Measurements from ENCODE around the gene CSPG4. TPM values are rescaled to one million over a fixed set of nuclear protein-coding genes. Genes with fewer than 3 reads are reported as not detected.
A peak's percentile ranks its signal among the peaks of the same experiment; 100 is the strongest.
"Not testable (repeated sequence)": the region's sequence is repeated elsewhere in the genome, so short reads cannot be mapped to it uniquely, and the experiment has no call there.

Gene CSPG4
- total and polyA plus RNA-seq, 12 donors = 7.4 to 19.8 (median 12.1) TPM

- Histone ChIP-seq H3K27ac (peak overlapping the region in 8 of 10 donors; percentile 26 to 89 (median 74)), H3K4me1 (peaks cover 7 to 66% (median 34%) of the 10 kb centered on the region in 9 donors), H3K36me3 (no peaks in the 10 kb centered on the region), H3K4me3 (no peak overlapping the region), H3K9me3 (no peaks in the 10 kb centered on the region), H3K27me3 (no peaks in the 10 kb centered on the region)
- WGBS, 2 donors = 64 to 74% methylated on average over 13 to 14 of the region's 14 CpGs
- DNase-seq (no peak), ATAC-seq (peak in 4 of 8 donors; percentile 1 to 14 (median 5))
- intact Hi-C loops (cut with DNase I) = no loop called here
- TF ChIP-seq CTCF (IDR thresholded peaks at IDR 0.05) = no peak
Measured at GRCh38 chr15:75705854-75706681, 6.6 kb downstream of the CSPG4 start.

GRCh38 chr15:75705375-75705774, 7.3 kb downstream of the CSPG4 start:
- ATAC-seq; DNase-seq; H3K9me3 ChIP-seq; intact Hi-C loops (cut with DNase I); H3K36me3 ChIP-seq; H3K27me3 ChIP-seq; H3K4me3 ChIP-seq: not testable (repeated sequence)
- peaks cover 9 to 73% (median 37%) of the 10 kb centered on the region in 9 donors for H3K4me1 ChIP-seq
- H3K27ac ChIP-seq = peak overlapping the region in 9 of 10 donors; percentile 10 to 89 (median 74)
- WGBS, 2 donors = 82 to 88% methylated on average over 5 of the region's 5 CpGs

- no peak for ATAC-seq
- Histone ChIP-seq H3K27me3 (no peaks in the 10 kb centered on the region), H3K4me1 (peaks cover 13 to 81% (median 45%) of the 10 kb centered on the region in 9 donors), H3K9me3 (no peaks in the 10 kb centered on the region), H3K27ac (peak overlapping the region in 9 of 10 donors; percentile 17 to 89 (median 74)), H3K36me3 (no peaks in the 10 kb centered on the region), H3K4me3 (no peak overlapping the region)
- 86 to 93% methylated on average over 9 of the region's 9 CpGs for WGBS, 2 donors
- DNase-seq = no peak
- intact Hi-C loops (cut with DNase I) = no loop called here
- TF ChIP-seq CTCF (IDR thresholded peaks at IDR 0.05) = no peak
Measured at GRCh38 chr15:75704618-75705017, 8.0 kb downstream of the CSPG4 start.

- peaks cover 14 to 81% (median 44%) of the 10 kb centered on the region in 9 donors for H3K4me1 ChIP-seq
- peak in 1 of 8 donors; percentile 29 for ATAC-seq
Measured at GRCh38 chr15:75704263-75704615, 8.4 kb downstream of the CSPG4 start.

GRCh38 chr15:75703440-75704262, 9.0 kb downstream of the CSPG4 start:
- 67 to 85% methylated on average over 7 to 8 of the region's 18 CpGs for WGBS, 2 donors
- H3K4me3 ChIP-seq; H3K27me3 ChIP-seq; H3K9me3 ChIP-seq; H3K36me3 ChIP-seq; intact Hi-C loops (cut with DNase I); DNase-seq: not testable (repeated sequence)
- Histone ChIP-seq H3K27ac (peak overlapping the region in 9 of 10 donors; percentile 17 to 89 (median 74)), H3K4me1 (peaks cover 10 to 81% (median 38%) of the 10 kb centered on the region in 9 donors)
- peak in 6 of 8 donors; percentile 23 to 69 (median 51) for ATAC-seq

More at GRCh38 chr15:75704263-75704615, 8.4 kb downstream of the CSPG4 start:
- WGBS, 2 donors = 66 to 69% methylated on average over 6 of the region's 6 CpGs
- Histone ChIP-seq H3K36me3 (no peaks in the 10 kb centered on the region), H3K27ac (peak overlapping the region in 9 of 10 donors; percentile 17 to 89 (median 74)), H3K4me3 (no peak overlapping the region), H3K27me3 (no peaks in the 10 kb centered on the region), H3K9me3 (no peaks in the 10 kb centered on the region)
- no peak for TF ChIP-seq CTCF (IDR thresholded peaks at IDR 0.05)
- intact Hi-C loops (cut with DNase I) = no loop called here
- DNase-seq = no peak

Measured in heart right ventricle (tissue), 16 donors.